Vagina (tissue), 2 donors: ENCODE measurements around the gene MTA3. TPM values are rescaled to one million over a fixed set of nuclear protein-coding genes. Genes with fewer than 3 reads are reported as not detected.

Experiments
- DNase-seq, 2 donors: peaks; one replicate each; pipeline ENCODE4 v3.0.0-alpha.2; 2017; ENCODE audit errors: extremely low spot score in 2 of 2
- H3K27ac ChIP-seq: fragments of 200-600 bp; sonication (generic); one replicate; pipeline ENCODE4 v1.5.1; 2019
- H3K27me3 ChIP-seq: fragments of 200-600 bp; sonication (generic); one replicate; pipeline ENCODE4 v1.5.1; 2019
- H3K36me3 ChIP-seq, 2 donors: fragments of 200-600 bp; sonication (generic); one replicate each; pipeline ENCODE4 v1.5.1; 2017 to 2019
- H3K4me1 ChIP-seq: fragments of 200-600 bp; sonication (generic); one replicate; pipeline ENCODE4 v1.5.1; 2019
- H3K4me3 ChIP-seq, 2 donors: fragments of 200-600 bp; sonication (generic); 1 replicate in 1 of 2; 2 replicates in 1 of 2; pipeline ENCODE4 v1.5.1; 2016 to 2019
- H3K9me3 ChIP-seq: fragments of 200-600 bp; sonication (generic); one replicate; pipeline ENCODE4 v1.5.1; 2019
- CTCF ChIP-seq, 3 experiments: fragments of 450-650 bp in 2 of 3; fragments of 200-600 bp in 1 of 3; sonication (generic) in 1 of 3; IDR thresholded peaks; one replicate each; pipeline ENCODE4 v1.5.1; 2017 to 2019; ENCODE audit warnings: antibody characterized with exemption in 3 of 3, mild to moderate bottlenecking in 2 of 3, moderate library complexity in 2 of 3
- POLR2A ChIP-seq, 2 donors: fragments of 450-650 bp; IDR thresholded peaks; one replicate each; pipeline ENCODE4 v1.6.1; 2017; ENCODE audit warnings: antibody characterized with exemption in 2 of 2, mild to moderate bottlenecking in 2 of 2, moderate library complexity in 2 of 2
- POLR2AphosphoS5 ChIP-seq, 2 donors: sonication (generic); formaldehyde crosslinking; IDR thresholded peaks; one replicate each; pipeline ENCODE4 v1.9.0; 2017; ENCODE audit warnings: antibody characterized with exemption in 2 of 2, mild to moderate bottlenecking in 2 of 2, low read depth in 1 of 2; ENCODE audit not compliant: insufficient read depth in 1 of 2
- intact Hi-C: fragments of 100-400 bp; cut with DNase I; formaldehyde crosslinking; loops from one replicate; pipeline ENCODE4 v1.15.1; 2023
- total RNA-seq: library from RNA; depleted of rRNA; stranded (reverse); fragments of >200 nt; gene quantifications from one replicate; pipeline ENCODE4 v1.2.3, GENCODE V29; 2016

MTA3 gene
- total RNA-seq, 1 donor from 2014 or later = 46.7 TPM

GRCh38 chr2:42775810-42776209 lies 207.4 kb downstream of the MTA3 start:
- Histone ChIP-seq H3K4me1 (no peaks in the 10 kb centered on the region), H3K9me3 (no peaks in the 10 kb centered on the region), H3K27ac (no peak overlapping the region), H3K27me3 (no peaks in the 10 kb centered on the region), H3K4me3 (no peak overlapping the region), H3K36me3 (no peaks in the 10 kb centered on the region)
- DNase-seq = no peak
- TF ChIP-seq POLR2A (IDR thresholded peaks at IDR 0.05) (no peak), CTCF (IDR thresholded peaks at IDR 0.05) (no peak), POLR2AphosphoS5 (IDR thresholded peaks at IDR 0.05; ENCODE audit: insufficient read depth in 1 of 2, low read depth in 1 of 2) (no peak)
- intact Hi-C loops = no loop called here

- no peaks in the 10 kb centered on the region for H3K36me3 ChIP-seq
- H3K27me3 ChIP-seq = no peaks in the 10 kb centered on the region
Observed at GRCh38 chr2:42777883-42778805, 209.7 kb downstream of the MTA3 start.

GRCh38 chr2:42781181-42781580 lies 212.7 kb downstream of the MTA3 start:
- H3K36me3 ChIP-seq = no peaks in the 10 kb centered on the region
- H3K27ac ChIP-seq = no peak overlapping the region
- no peak overlapping the region for H3K4me3 ChIP-seq
- no peak for DNase-seq
- H3K27me3 ChIP-seq = no peaks in the 10 kb centered on the region
- no peaks in the 10 kb centered on the region for H3K4me1 ChIP-seq
- TF ChIP-seq CTCF (IDR thresholded peaks at IDR 0.05) = no peak
- no peak for TF ChIP-seq POLR2A (IDR thresholded peaks at IDR 0.05)
- intact Hi-C loops = no loop called here
- no peaks in the 10 kb centered on the region for H3K9me3 ChIP-seq

More at GRCh38 chr2:42777883-42778805, 209.7 kb downstream of the MTA3 start:
- no peak for DNase-seq
- TF ChIP-seq POLR2AphosphoS5 (IDR thresholded peaks at IDR 0.05; ENCODE audit: insufficient read depth in 1 of 2, low read depth in 1 of 2) = no peak
- TF ChIP-seq POLR2A (IDR thresholded peaks at IDR 0.05) = no peak
- no peak for TF ChIP-seq CTCF (IDR thresholded peaks at IDR 0.05)
- Histone ChIP-seq H3K4me1 (no peaks in the 10 kb centered on the region), H3K27ac (no peak overlapping the region), H3K9me3 (no peaks in the 10 kb centered on the region), H3K4me3 (no peak overlapping the region)
- intact Hi-C loops = no loop called here

GRCh38 chr2:42783511-42783910 lies 215.1 kb downstream of the MTA3 start:
- no peak overlapping the region for H3K4me3 ChIP-seq
- H3K4me1 ChIP-seq = no peaks in the 10 kb centered on the region
- TF ChIP-seq POLR2A (IDR thresholded peaks at IDR 0.05) = no peak
- TF ChIP-seq POLR2AphosphoS5 (IDR thresholded peaks at IDR 0.05; ENCODE audit: insufficient read depth in 1 of 2, low read depth in 1 of 2) = no peak
- no peak for TF ChIP-seq CTCF (IDR thresholded peaks at IDR 0.05)
- no peak for DNase-seq
- intact Hi-C loops = no loop called here
- no peaks in the 10 kb centered on the region for H3K9me3 ChIP-seq
- H3K27ac ChIP-seq = no peak overlapping the region
- H3K36me3 ChIP-seq = no peaks in the 10 kb centered on the region
- H3K27me3 ChIP-seq = no peaks in the 10 kb centered on the region

- no peak overlapping the region for H3K4me3 ChIP-seq
- no peaks in the 10 kb centered on the region for H3K27me3 ChIP-seq
- no peak for DNase-seq
- no peaks in the 10 kb centered on the region for H3K4me1 ChIP-seq
- no peaks in the 10 kb centered on the region for H3K9me3 ChIP-seq
- H3K36me3 ChIP-seq = no peaks in the 10 kb centered on the region
- no peak overlapping the region for H3K27ac ChIP-seq
- intact Hi-C loops = no loop called here
- no peak for TF ChIP-seq POLR2AphosphoS5 (IDR thresholded peaks at IDR 0.05; ENCODE audit: insufficient read depth in 1 of 2, low read depth in 1 of 2)
- TF ChIP-seq POLR2A (IDR thresholded peaks at IDR 0.05) = no peak
- TF ChIP-seq CTCF (IDR thresholded peaks at IDR 0.05) = no peak
Observed at GRCh38 chr2:42784204-42784880, 215.9 kb downstream of the MTA3 start.
